ENCODE measurements around the gene ABCA13. TPM values are rescaled to one million over a fixed set of nuclear protein-coding genes. Genes with fewer than 3 reads are reported as not detected.

The ABCA13 gene
- total and polyA plus RNA-seq, 2 donors (not counting 3 experiments of a cell fraction or from before 2014, with no cell fraction given) = 0.01 to 0.11 TPM

GRCh38 chr7:48458701-48459524 is 287.7 kb downstream of the ABCA13 start:
- H3K36me3 ChIP-seq (ENCODE audit: control insufficient read depth in 2 of 2, extremely low read depth in 1 of 2, insufficient read depth in 2 of 2, low read length in 2 of 2) = no peaks in the 10 kb centered on the region
- ChIA-PET CTCF (no interaction called here), POLR2A (no interaction called here)
- FAIRE-seq (no peak), DNase-seq (ENCODE audit: low read depth, low spot score) (no peak)
- H3K27me3 ChIP-seq (ENCODE audit: control insufficient read depth in 2 of 2, insufficient read depth in 2 of 2, low read length in 2 of 2) = no peaks in the 10 kb centered on the region
- no peaks in the 10 kb centered on the region for H4K20me1 ChIP-seq (replicated peaks; ENCODE audit: control insufficient read depth, extremely low read depth, insufficient read depth, low read length)
- H3K27ac ChIP-seq (ENCODE audit: insufficient read depth, low read depth, low read length) = no peak overlapping the region
- dilution Hi-C loops (cut with MboI; ENCODE audit: extremely low pct_ligation_motif_present, low sequenced_read_pairs) (no loop called here), intact Hi-C loops (cut with micrococcal nuclease) (no loop called here)
- no peak overlapping the region for H3K9ac ChIP-seq (replicated peaks; ENCODE audit: extremely low read depth, insufficient read depth, low read length)
- no peaks in the 10 kb centered on the region for H3K79me2 ChIP-seq (ENCODE audit: control insufficient read depth, insufficient read depth, low read length)
- no peaks in the 10 kb centered on the region for H3K9me3 ChIP-seq (replicated peaks; ENCODE audit: control insufficient read depth, insufficient read depth, low read length)
- TF ChIP-seq CTCF (IDR thresholded peaks at IDR 0.05; ENCODE audit: extremely low read depth in 1 of 2, insufficient read depth in 1 of 2, low read depth in 1 of 2, low read length in 2 of 2) (no peak), MYC (IDR thresholded peaks at IDR 0.05; ENCODE audit: low read depth, low read length) (no peak), EZH2 (IDR thresholded peaks at IDR 0.05; ENCODE audit: borderline replicate concordance, low read depth, low read length, severe bottlenecking) (no peak), GATA2 (IDR thresholded peaks at IDR 0.05; ENCODE audit: insufficient read depth, insufficient read length, low read depth, low read length) (no peak), JUN (IDR thresholded peaks at IDR 0.05; ENCODE audit: borderline replicate concordance, insufficient read depth, insufficient read length, low read depth) (no peak), FOS (IDR thresholded peaks at IDR 0.05; ENCODE audit: borderline replicate concordance, insufficient read depth, low read length) (no peak), POLR2A (IDR thresholded peaks at IDR 0.05; ENCODE audit: low read depth, low read length) (no peak), MAX (IDR thresholded peaks at IDR 0.05; ENCODE audit: insufficient read depth, insufficient read length) (no peak), POLR2AphosphoS5 (IDR thresholded peaks at IDR 0.05; ENCODE audit: insufficient read depth, low read depth, low read length) (no peak)
- no peaks in the 10 kb centered on the region for H3K4me1 ChIP-seq (ENCODE audit: control insufficient read depth, extremely low read depth, insufficient read depth, low read length)
- no TSS peak for BruUV-seq (replicated peaks)
- H2AFZ ChIP-seq (ENCODE audit: low read depth, low read length) = no peak overlapping the region
- H3K9me1 ChIP-seq (replicated peaks; ENCODE audit: control insufficient read depth, extremely low read depth, insufficient read depth, low read length) = no peaks in the 10 kb centered on the region
- H3K4me3 ChIP-seq (replicated peaks in 1 of 3; ENCODE audit: insufficient read depth in 1 of 3, low read depth in 1 of 3, low read length in 3 of 3) = no peak overlapping the region
- no peak overlapping the region for H3K4me2 ChIP-seq (ENCODE audit: insufficient read depth, low read length)
